ENCODE data around the gene FAM219B. TPM values are rescaled to one million over a fixed set of nuclear protein-coding genes. Genes with fewer than 3 reads are reported as not detected.

The FAM219B gene
- total and polyA plus RNA-seq, 10 of the 15 experiments (the other 5 are each of a cell fraction or from before 2014, with no cell fraction given) = 7.6 to 53.2 (median 29.4) TPM

- Histone ChIP-seq H3K27ac (ENCODE audit: control insufficient read depth, insufficient read depth) (peak within 1 kb of the TSS; percentile 91), H3K36me3 (ENCODE audit: control insufficient read depth in 2 of 2, insufficient read depth in 2 of 2, low read length in 1 of 2) (no peaks in the 10 kb centered on the region), H3K9me3 (replicated peaks; ENCODE audit: control insufficient read depth, insufficient read depth, low read length) (no peaks in the 10 kb centered on the region), H3K27me3 (replicated peaks in 1 of 2; ENCODE audit: control insufficient read depth in 2 of 2, insufficient read depth in 2 of 2, low read length in 1 of 2) (no peaks in the 10 kb centered on the region), H4K20me1 (ENCODE audit: control insufficient read depth, insufficient read depth) (no peaks in the 10 kb centered on the region), H3K4me2 (ENCODE audit: control insufficient read depth, insufficient read depth) (peak within 1 kb of the TSS; percentile 81), H3K79me2 (ENCODE audit: control insufficient read depth, insufficient read depth, low read length) (peaks cover 49% of the 10 kb centered on the region), H3K4me3 (peak within 1 kb of the TSS; percentile 83), H3K4me1 (ENCODE audit: control insufficient read depth, insufficient read depth, low read length) (peaks cover 4% of the 10 kb centered on the region), H3K9ac (ENCODE audit: control insufficient read depth, insufficient read depth, low read length) (peak within 1 kb of the TSS; percentile 96), H2AFZ (ENCODE audit: control insufficient read depth, low read depth, low read length) (peak within 1 kb of the TSS; percentile 67)
- ChIA-PET POLR2A (interaction anchor here (0.6 to 1.2 kb wide), 6 partner anchors 57 to 160 kb away, joined by 3 to 6 read pairs (median 4); partner anchors contain the start of genes PPCDC and SCAMP5), SMC1A (ENCODE audit: uncharacterized antibody, unreplicated experiment) (no interaction called here), CTCF (interaction anchor here (0.9 kb wide), 1 partner anchor 93 kb away, joined by 3 read pairs; no protein-coding TSS in a partner anchor), RAD21 (ENCODE audit: unreplicated experiment) (interaction anchor here (0.9 to 1.6 kb wide), 4 partner anchors 36 to 173 kb away, joined by 3 to 8 read pairs (median 4); no protein-coding TSS in a partner anchor)
- intact Hi-C loops (cut with micrococcal nuclease; ENCODE audit: unreplicated experiment) (loop anchor here (10.0 kb wide), 1 partner anchor 707 kb away; the partner anchor contains the start of genes IMP3 and SNX33), in situ Hi-C loops (cut with MboI) (no loop called here)
- BruUV-seq (replicated peaks) = no TSS peak
- peak; percentile 75 for DNase-seq (ENCODE audit: low read depth, low spot score)
- under 1% methylated on average over 82 of the region's 85 CpGs for WGBS (ENCODE audit: insufficient coverage, insufficient replicate concordance, low lambda C conversion rate, missing lambda C conversion rate)
- peak; percentile 95 for ATAC-seq
- peak; percentile 98 for FAIRE-seq
- TF ChIP-seq ZNF217 (IDR thresholded peaks at IDR 0.05) (no peak; the same call in 1 of the 2 replicates), CREM (IDR thresholded peaks at IDR 0.05; ENCODE audit: low read depth) (peak; percentile 80), SMAD1 (IDR thresholded peaks at IDR 0.05; ENCODE audit: low read depth, partially characterized antibody) (no peak), PKNOX1 (IDR thresholded peaks at IDR 0.05) (peak; percentile 58; the same call in 1 of the 2 replicates), ZNF384 (IDR thresholded peaks at IDR 0.05; ENCODE audit: borderline replicate concordance, low read depth, low read length) (no peak), SRF (IDR thresholded peaks at IDR 0.05; ENCODE audit: low read depth in 2 of 2, low read length in 2 of 2) (no peak), CBFB (IDR thresholded peaks at IDR 0.05; ENCODE audit: low read depth) (no peak; the same call in 1 of the 2 replicates), ATF2 (IDR thresholded peaks at IDR 0.05; ENCODE audit: low read length) (no peak), GATAD2B (conservative IDR thresholded peaks at IDR 0.05; ENCODE audit: low read depth) (peak; percentile 95), STAT1 (conservative IDR thresholded peaks at IDR 0.05) (peak; percentile 73; the same call in 1 of the 2 replicates), EED (IDR thresholded peaks at IDR 0.05; ENCODE audit: low read depth) (no peak), CUX1 (IDR thresholded peaks at IDR 0.05; ENCODE audit: insufficient replicate concordance, low read depth, low read length) (no peak)
- TF ChIP-seq, protein P1, sequence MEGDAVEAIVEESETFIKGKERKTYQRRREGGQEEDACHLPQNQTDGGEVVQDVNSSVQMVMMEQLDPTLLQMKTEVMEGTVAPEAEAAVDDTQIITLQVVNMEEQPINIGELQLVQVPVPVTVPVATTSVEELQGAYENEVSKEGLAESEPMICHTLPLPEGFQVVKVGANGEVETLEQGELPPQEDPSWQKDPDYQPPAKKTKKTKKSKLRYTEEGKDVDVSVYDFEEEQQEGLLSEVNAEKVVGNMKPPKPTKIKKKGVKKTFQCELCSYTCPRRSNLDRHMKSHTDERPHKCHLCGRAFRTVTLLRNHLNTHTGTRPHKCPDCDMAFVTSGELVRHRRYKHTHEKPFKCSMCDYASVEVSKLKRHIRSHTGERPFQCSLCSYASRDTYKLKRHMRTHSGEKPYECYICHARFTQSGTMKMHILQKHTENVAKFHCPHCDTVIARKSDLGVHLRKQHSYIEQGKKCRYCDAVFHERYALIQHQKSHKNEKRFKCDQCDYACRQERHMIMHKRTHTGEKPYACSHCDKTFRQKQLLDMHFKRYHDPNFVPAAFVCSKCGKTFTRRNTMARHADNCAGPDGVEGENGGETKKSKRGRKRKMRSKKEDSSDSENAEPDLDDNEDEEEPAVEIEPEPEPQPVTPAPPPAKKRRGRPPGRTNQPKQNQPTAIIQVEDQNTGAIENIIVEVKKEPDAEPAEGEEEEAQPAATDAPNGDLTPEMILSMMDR (IDR thresholded peaks at IDR 0.05 in 2 of 3, conservative IDR thresholded peaks at IDR 0.05 in 1 of 3; ENCODE audit: control insufficient read depth in 2 of 3, extremely low read depth in 1 of 3, insufficient read depth in 1 of 3, low read depth in 3 of 3, low read length in 3 of 3) = no peak
Measured at GRCh38 chr15:74937590-74938371, 31.1 kb upstream of the FAM219B start, which contains the start of gene COX5A. Gene COX5A, minus strand, starts transcription at chr15:74938073. Its CDS starts 59 bp downstream, at chr15:74938014.

Measured in GM12878 (cell line).